ENCODE measurements around the gene TXNDC17.
A peak's percentile ranks its signal among the peaks of the same experiment; 100 is the strongest.
"Not testable (repeated sequence)": the region's sequence is repeated elsewhere in the genome, so short reads cannot be mapped to it uniquely, and the experiment has no call there.

The TXNDC17 gene

DNA sequence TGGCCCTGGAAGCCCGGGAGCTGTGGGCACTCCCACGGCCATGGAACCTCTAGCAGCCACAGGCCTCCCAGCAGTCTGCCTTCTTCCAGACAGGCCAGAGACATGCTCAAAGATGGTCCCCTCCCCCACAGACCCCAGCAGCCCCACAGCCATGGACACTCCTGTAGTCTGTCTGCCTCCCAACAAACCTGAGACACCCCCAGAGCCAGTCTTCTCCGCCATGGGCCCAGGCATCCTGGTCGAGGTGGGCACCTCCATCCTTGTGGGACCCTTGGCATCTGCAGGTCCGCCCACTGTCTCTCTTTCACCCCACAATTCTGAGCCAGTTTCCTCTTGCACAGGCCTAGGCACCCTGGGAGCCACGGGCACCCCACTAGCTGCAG is 3.4 kb upstream of the TXNDC17 start:
- DNase-seq, result no peak

DNA sequence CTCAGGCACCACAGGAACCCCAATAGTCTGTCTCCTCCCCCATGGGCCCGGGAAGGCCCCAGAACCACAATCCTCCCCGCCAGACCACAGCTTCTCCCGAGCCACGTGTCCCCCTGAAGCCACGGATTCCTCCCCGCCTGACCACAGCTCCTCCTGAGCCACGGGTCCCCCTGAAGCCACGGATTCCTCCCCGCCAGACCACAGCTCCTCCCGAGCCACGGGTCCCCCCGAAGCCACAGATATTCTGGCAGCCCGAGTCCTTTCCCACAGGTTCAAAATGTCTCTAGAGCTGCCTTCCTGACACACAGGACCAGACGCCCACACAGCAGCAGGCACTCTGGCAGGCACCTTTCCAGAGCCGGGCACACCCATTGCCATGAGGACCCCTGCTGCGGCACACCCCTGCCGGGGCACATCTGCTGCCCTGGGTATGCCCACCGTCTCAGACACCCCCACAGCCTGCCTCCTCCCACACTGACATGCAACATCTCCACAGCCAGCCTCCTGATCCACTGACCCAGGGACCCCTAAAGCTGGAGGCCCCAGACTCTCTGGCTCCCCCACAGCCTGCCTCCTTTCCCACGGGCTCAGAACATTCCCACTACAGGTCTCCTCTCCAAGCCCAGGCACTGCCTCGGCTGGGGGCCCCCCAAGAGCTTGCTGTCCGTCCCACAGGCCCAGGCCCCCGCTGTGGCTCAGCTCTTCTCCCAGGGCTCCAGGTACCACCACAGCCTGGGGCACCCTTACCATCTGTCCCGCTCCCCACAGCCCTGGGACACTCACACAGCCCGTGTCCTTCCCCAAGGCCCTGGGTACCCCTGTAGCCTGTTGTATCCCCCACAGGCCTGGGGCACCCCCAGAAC is 2.6 kb upstream of the TXNDC17 start:
- no peak for DNase-seq

DNA sequence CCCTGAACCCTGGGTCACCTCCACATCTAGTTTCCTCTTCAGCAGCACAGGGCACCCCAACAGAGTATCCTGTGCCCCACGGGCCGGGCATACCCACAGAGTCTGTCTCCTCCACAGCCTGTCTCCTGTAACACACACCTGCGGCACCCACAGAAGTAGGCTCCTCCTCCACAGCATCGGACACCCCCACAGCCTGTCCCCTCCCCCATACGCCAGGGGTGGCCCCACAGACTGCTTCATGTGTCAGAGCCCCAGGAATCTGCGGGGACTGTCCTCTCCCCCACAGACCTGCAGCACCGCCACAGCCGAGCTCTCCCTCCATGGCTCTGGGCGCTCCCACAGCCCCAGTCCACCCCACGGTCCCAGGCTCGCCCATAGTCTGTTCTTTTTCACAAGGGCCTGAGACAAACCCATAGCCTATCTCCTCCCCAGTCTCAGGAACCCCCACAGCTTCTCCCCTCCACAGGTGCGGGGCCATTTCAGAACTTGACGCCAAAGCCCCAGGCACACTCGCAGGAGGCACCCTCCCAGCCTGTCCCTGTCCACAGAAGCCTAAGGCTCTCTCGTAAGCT is 1.8 kb upstream of the TXNDC17 start:
- DNase-seq, result peak; percentile 13

DNA sequence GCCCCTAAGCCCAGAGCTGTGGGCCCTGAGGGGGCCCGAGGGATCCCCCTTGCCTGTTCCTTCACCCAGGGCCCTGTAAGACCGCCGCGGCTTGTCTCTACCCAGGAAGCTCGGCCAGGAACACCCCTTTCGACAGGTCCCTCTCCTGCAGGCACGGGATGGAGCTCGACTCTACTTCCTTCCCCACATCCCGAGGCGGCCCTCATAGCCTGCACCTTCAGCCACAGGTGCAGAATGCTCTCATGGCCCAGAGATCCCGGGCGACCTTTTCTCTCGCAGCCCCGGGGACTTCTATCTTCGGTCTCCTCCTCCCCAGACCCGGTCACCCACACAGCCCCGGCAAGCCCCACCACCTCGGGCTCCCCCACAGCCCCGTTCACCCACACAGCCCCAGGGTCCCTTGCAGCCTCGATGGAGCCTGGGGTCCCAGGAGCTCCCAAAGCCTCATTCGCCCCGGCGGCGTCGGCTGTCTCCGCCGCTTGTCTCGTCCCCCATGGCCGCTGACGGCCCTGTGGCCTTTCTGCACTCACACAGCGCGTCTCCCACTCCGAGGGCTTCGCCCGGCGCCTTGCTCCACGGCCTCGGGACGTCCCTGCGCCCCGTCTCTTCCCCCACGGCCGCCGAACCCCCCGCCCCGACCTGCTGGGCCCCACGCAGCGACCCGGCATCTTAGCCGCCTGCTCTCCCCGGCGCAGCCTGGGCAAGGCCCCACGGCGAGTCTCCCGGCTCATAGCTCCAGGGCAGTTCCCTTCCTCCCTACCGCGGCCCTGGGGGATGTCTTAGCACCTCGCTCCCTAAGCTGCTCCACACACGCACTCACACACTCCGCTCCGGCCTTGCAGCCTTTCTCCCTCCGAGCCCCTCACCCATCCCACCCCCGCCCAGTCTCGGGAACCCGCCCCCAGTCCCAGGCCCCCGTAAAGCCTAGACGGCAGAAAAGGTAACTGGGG is 999 bp upstream of the TXNDC17 start:
- DNase-seq, result no peak

DNA sequence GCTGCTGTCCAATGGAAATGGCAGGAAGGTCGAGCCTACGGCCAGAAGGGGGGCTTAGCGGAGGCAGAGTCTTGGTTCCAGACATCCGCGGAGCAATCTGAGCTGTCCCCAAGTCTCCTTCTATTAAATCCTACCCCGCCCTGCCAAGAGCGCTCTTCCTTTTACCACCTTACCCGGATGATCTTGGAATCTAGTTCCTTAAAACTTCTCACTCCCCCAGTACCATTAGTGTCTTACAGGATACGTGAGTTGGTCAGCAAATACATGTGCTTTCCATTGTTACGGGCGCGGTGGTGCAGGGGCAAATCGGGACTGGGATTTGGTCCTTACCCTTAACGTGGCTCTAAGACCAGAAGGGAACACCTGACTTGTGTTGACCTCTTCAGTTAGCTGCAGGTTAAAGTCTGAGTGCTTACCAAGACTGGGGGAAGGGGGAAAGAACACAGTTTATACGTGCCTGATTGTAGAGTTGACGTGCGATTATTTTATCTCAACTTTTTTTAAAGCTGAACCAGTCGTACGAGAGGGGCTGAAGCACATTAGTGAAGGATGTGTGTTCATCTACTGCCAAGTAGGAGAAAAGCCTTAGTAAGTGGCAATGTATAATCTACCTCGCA is 495 bp downstream of the TXNDC17 start:
- peak; percentile 21 for DNase-seq

DNA sequence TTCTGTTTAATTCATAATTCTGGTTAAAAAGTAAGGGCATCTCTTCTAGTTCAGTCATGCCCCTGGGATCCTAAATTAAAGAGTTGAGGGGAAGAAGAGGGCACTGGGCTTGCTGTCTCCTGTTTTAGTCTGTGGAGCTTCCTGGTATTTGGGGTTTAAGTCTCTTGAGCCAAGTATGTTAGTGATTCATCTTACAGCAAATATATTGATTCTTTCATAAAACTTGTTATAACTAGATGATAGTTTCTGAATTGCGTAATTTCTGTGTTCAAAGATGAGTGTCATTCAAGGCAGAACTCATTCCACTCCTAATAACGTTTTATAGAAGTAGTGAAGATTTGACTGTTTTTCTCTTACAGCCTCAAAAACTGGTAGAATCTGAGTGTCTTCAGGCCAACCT is 1.7 kb downstream of the TXNDC17 start:
- DNase-seq, result no peak

DNA sequence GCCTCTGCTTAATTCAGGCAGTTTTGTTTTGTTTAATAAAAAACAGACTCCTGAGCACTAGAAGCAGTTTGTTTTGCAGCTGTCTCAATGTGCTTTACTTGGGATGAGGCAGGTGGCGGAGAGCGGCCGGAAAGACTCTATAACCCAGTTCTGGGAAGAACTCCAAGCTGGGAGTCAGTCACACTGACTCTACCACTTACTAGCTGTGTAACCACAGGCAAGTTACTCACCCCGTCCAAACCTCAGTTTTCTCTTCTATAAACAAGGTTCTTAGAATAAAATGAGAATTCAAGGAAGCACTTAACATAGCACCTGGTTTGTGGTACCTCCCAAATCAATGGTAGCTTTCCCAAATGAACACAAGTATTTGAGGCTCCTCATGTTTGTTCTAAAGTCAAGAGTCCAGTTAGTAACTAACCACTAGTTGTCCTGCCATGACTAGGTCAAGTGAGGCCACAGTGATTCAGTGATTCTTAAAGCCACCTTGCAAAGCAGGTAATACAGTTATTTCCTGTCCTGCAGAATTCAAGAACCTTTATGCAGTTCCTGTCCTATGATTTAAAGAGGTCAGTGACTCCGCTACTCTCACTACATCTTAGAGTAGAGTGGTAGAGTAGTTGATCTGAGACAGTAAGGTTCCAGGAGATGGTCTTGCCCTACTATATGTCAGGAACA is 2.7 kb downstream of the TXNDC17 start:
- no peak for DNase-seq

DNA sequence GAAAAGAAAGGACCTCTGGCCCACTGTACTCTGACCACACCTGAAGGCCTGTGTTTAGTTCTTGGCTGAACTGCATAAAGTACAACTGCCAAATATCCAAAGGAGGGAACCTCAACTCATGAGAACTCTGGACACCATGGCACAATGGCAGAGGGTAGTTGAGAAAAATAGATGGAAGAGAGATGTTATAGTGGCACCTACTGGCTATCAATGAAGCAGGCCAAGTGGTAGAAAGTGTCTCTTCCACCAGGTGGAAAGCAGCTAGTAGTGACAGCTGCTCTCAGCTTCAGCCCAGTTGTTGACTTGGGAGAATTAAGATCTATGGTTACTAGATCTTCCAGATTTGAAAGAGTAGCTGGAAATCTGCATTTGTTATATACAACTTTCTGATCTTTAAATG is 7.3 kb downstream of the TXNDC17 start:
- DNase-seq, result peak; percentile 34

DNA sequence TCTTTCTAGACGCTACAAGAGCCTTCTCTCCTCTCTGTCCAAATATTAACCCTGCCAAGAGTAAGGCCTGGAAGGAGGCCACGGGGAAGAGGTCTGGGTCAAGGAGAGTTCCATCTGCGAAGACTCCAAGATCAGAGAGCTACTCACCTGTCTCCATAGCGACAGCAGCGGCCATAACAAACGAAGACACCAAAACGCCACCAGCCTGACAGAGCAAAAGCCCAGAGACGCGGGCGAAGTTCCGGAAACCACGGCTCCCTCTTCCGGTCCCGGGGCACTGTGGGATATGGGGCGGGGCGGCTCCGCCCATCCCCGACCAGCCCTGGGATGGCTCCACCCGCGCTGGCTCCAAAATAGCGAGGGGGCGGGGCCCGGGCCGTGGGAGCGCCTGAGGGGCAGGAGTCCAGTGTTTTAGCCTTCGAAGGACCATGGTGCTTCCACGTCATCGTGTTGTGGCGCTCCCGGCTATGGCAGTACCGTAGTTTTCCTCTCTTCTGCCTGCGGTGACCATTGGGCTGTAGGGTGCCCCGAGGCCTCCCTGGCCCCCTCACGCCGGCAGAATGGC is 10.6 kb downstream of the TXNDC17 start, which contains the start of the genes C17orf100 and MED31:
C17orf100 (plus strand) TSS at position 409 of the 565 bp plus-strand sequence; CDS start at position 561, 152 bp downstream.
MED31 (minus strand) TSS at position 252 of the 565 bp plus-strand sequence; CDS start at position 175, 77 bp downstream.
- peak; percentile 97 for DNase-seq

DNA sequence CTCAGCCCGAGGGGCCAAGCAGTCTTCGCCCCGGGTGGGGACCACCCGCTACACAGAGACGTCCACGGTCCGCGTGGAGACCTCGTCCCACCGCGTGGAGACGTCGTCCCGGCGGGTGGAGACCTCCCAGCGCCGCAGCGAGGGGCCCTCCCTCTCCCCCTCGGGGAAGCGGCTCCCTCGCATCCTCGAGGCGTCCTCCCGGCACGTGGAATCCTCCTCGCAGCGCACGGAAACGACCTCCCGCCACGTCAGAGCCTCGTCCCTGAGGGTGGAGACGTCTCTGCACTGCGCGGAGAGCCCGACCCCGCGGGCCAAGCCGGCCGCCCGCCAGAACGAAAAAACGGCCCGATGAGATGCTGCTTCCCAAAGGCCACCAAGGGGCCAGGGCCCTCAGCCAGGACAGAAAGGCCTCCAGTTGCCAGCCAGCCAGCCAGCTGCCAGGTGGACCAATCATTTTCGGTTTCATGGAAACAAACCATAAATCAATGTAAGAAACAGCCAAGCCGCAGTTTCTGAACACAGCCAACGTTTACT is 11.1 kb downstream of the TXNDC17 start:
- peak; percentile 49 for DNase-seq

DNA sequence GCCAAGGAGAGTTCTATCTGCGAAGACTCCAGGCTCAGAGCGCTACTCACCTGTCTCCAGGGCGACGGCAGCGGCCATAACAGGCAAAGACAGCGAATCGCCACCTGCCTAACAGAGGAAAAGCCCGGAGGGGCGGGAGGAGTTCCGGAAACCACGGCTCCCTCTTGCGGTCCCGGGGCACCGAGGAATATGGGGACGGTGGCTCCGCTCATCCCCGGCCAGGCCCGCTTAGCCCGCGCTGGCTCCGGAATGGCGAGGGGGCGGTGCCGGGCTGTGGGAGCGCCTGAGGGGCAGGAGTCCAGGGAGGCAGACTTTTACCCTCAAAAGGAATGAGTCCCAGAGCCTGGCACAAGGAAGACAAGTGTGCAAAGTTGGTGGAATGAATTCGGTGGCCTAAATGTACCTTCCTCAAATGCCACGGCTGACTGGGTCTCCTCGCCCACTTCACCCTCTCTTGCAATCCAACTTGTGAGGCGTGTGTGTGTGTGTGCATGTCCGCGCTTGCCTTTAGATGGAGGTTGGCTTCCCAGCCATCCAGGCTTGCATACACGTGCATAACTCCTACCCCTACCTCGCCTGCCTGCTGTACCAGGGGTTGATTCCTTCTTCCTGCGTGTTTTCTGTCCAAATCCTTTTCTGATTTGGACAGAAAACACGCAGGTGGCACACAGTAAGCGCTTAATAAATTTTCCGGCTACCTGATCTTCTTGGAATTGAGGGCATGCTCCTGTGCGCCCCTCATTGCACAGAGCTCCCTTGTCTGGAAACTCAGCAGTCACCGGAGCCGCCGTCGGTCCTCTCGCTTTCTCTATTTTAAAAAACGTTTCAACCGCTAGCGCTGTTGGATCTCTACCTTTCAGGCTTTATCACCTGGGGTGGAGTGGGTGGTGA is 14.2 kb downstream of the TXNDC17 start:
- DNase-seq, result no peak

DNA sequence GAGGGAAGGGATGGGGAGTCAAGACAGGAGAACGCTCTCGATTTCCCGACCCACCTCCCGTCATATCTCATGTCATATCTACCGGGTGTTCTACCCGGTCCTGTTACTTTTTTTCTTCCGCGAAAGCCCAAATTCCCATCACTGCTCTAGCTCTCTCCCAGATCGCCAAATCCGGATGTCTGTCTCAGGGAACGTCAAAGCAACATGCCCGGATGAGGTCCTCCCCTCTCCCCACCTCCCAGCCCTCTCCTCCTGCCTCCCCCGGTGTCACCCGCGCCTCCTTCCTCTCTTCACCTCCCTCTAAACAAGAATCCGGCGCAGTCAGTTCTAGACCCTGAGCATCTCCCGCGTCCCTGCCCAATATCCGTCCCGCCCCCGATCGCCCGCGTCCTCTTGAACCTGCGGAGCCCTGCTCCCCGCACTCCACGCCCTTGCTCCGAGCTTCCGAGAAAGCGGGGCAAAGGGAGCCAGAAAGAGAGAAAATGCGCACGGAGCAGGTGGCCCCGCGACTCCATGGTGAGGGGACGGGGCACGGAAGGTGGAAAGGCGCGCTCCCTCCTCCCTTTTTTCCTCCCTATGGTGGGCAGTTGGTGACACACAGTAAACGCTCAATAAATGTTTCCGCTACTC is 15.0 kb downstream of the TXNDC17 start:
- not testable (repeated sequence) for DNase-seq

DNA sequence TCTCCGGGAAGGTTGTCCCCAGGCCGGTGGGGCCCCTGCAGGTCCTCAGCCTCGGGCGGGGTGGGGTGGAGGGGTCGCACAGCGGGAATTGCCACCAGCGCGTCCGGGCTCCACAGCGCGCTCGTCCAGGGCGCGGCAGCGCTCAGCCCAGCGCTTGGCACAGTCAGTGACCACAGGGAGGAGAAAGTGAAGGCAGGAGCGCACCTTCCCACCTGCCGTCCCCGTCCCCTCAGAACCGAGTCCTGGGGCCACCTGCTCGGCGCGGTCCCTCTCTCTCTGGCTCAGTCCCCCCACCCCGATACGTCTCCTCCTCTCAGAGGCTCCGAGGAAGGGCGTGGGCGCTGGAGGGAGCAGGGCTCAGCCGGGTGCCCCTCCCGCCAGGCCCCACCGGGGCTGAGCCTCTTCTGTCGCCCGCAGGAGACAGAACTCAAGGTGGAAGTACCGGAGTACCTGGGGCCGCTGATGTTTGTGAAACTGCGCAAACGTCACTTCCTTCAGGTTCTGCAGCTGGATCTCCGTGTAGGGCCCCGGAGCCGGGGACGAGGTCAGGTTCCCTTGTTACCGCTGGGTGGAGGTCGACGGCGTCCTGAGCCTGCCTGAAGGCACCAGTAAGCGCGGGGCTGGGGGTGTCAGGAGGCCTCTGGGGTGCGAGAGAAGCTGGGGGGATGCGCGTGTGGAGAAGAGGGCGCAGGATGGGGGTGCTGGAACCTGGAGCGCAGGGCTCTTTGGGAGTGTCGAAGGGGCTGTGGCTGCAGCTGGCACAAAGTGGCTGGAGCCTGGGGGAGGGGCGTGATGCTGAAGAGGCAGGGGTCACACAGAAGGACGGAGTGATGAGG is 16.2 kb downstream of the TXNDC17 start:
- peak; percentile 66 for DNase-seq

DNA sequence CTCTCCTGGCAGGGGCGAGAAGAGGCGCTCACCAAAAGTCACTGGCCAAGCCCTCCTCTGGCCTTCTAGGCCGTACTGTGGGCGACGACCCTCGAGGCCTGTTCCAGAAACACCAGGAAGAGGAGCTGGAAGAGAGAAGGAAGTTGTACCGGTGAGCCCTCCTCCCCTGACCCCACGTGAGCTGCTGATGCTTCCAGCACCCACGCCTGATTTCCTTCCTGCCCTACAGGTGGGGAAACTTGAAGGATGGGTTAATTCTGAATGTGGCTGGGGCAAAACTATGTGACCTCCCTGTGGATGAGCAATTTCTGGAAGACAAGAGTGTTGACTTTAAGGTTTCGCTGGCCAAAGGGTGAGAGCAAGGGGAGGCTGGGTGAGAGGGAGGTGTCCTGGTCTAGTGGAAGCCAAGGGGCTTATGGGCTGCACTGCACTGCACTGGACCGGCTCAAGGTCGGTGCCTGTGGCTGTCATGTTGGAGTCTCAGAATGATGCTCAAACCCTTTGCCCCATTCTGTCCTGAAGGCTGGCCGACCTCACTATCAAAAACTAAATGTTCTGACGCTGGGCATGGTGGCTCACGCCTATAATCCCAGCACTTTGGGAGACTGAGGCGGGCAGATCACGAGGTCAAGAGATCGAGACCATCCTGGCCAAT is 16.9 kb downstream of the TXNDC17 start:
- DNase-seq, result no peak

DNA sequence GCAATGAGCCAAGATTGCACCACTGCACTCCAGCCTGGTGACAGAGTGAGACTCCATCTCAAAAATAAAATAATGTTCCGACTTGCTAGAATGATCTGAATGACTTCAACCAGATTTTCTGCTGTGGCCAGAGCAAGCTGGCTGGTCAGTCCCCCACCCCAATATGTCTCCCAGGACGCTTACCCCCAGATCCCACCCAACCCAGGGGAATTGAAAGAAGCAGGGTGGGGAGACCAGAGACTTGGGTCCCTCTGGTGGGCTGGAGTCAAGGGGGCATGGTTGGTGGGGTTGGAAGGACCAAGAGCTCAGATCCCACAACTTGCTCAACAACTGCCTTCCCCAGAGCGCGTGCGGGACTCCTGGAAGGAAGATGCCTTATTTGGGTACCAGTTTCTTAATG is 17.6 kb downstream of the TXNDC17 start:
- DNase-seq, result not testable (repeated sequence)

DNA sequence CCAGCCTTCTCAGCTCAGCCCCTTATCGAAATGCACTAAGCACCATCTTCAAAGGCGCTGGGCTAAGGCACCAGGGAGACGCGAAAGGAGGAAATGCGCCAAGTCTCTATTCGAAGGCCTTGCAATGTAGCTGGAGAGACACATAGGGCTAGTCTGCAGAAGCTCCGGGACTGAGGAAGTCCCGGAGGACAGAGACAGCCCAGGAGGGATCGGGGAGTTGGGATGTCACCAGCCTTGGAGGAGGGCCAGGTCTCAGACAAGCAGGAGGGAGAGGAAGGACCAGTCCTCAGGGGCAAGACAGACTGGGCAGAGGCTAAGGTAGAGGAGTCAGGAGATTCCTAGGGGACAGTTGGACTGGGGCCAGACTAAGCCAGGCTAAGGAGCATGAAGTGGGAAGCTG is 19.2 kb downstream of the TXNDC17 start:
- DNase-seq, result no peak

DNA sequence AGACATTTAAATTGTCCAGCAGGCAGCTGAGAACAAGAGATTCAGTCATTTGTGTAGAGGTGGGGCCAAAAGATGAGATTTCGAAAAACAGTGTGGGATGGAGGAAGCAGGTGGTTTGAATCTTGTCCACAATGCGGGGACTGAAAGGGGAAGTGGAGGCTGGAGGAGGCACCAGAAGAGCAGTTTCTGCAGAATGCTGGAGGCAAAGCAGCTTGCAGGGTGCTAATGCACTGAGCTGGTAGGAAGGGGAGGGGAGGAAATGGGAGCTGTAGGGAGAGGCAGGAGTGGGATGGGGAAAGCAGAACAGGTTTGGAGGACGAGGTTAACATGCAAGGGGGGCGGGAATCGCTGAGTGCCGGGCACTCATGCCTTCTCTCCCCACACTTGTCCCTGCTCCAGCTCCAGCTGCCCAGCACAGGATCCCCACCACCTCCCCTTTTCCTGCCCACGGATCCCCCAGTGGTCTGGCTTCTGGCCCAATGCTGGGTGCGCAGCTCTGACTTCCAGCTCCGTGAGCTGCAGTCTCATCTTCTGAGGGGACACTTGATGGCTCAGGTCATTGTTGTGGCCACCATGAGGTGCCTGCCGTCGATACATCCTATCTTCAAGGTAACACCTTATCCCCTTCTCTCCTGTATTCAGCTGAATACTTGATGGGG is 20.1 kb downstream of the TXNDC17 start:
- no peak for DNase-seq

DNA sequence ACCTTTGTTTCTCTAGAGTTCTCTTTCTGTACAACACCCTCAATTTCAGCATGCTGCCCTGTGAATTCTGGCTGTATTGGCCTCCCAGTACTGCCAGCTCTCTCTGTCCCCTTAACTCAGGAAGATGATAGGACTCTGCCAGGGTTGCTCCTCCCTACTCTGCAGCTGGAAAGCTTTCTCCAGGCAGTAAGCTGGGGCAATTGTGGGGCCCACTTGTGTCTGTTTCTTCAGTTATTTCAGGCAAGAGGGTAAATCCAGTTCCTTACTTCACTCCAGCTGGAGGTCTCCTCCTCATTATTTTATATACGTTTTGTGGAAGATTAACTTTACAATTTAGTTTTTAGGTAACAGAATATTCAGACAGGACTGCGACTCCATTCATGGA is 20.6 kb downstream of the TXNDC17 start:
- no peak for DNase-seq
